Pancreas (tissue), 10 donors: ENCODE data around the gene COPZ2. TPM values are rescaled to one million over a fixed set of nuclear protein-coding genes. Genes with fewer than 3 reads are reported as not detected.

Experiments used
- ATAC-seq, 4 donors: fragments of 200-7000 bp; cut with Tn5 transposase; one replicate each; pipeline versions ENCODE4 v1.8.0 to v1.9.1; 2020; ENCODE audit warnings: mild to moderate bottlenecking in 4 of 4, moderate library complexity in 4 of 4
- DNase-seq, 6 donors: peaks; one replicate each; pipeline ENCODE4 v3.0.0-alpha.2; 2020
- FAIRE-seq: peaks from 2 replicates; lab custom pipeline; 2012; peaks lifted over from hg19 to GRCh38; lab: Jason Lieb, UNC
- H3K27ac ChIP-seq, 4 donors: fragments of 200-600 bp; sonication (generic); 1 replicate in 3 of 4; 2 replicates in 1 of 4; pipeline versions ENCODE4 v1.5.0 to v1.8.0; 2020
- H3K27me3 ChIP-seq, 4 donors: fragments of 200-600 bp; one replicate each; pipeline ENCODE4 v1.8.0; 2021
- H3K36me3 ChIP-seq, 3 donors: fragments of 200-600 bp; sonication (generic) in 1 of 3; one replicate each; pipeline versions ENCODE4 v1.5.0 to v1.8.0; 2020 to 2021
- H3K4me1 ChIP-seq, 3 donors: fragments of 200-600 bp; one replicate each; pipeline ENCODE4 v1.8.0; 2021
- H3K4me3 ChIP-seq, 4 donors: fragments of 200-600 bp; sonication (generic) in 2 of 4; one replicate each; pipeline versions ENCODE4 v1.5.0 to v1.8.0; 2020 to 2021
- H3K9me3 ChIP-seq, 4 donors: fragments of 200-600 bp; one replicate each; pipeline ENCODE4 v1.8.0; 2021
- CTCF ChIP-seq, 4 donors: fragments of 200-600 bp; sonication (generic) in 3 of 4; IDR thresholded peaks; one replicate each; pipeline versions ENCODE4 v1.5.0 to v1.8.0; 2021; ENCODE audit warnings: antibody characterized with exemption in 4 of 4
- WGBS, 2 donors: extraction: QIAGEN DNeasy Blood & Tissue Kit; methylation state at CpG; one replicate each; pipeline ENCODE4 v1.1.7; 2013; 5-methylcytosine and 5-hydroxymethylcytosine counted together
- intact Hi-C, 3 donors: fragments of 100-400 bp; cut with DNase I; formaldehyde crosslinking; loops; one replicate each; pipeline versions ENCODE4 v1.11.1 to v1.14.2; 2022
- polyA plus RNA-seq, 2 donors: library from polyadenylated mRNA; stranded (reverse); fragments of 200-250 nt; gene quantifications; one replicate each; pipeline ENCODE4 v1.2.3, GENCODE V29; 2013
- total RNA-seq, 6 donors: library from RNA; stranded (reverse); fragmentation: NEBNext Ultra II Directional in 4 of 6; extraction: Animal tissue kit (Norgen Biotek cat#: 25700) in 4 of 6; gene quantifications; one replicate each; pipeline versions ENCODE4 v1.2.1 to v1.2.4, GENCODE V29; 2021 to 2023
- donor health status: healthy with polysubstance abuse.
- donor health status: DM: no; HTN: no; CAD: no; lungs with moderate emphysema.
- donor health status: DM: no; HTN: no; CAD: no.
- donor health status: control.
- donor health status: control.
- donor health status: Bipolar disorder and iron deficiency.
- donor health status: DM: yes; HTN: yes; CAD: no.
- donor health status: DM: no; HTN: no; CAD: no.
- donor health status: DM: no; HTN: no; CAD: no.
- donor health status: DM: yes; HTN: yes; CAD: no.

Gene COPZ2
- total and polyA plus RNA-seq, 8 donors = 6.3 to 10.8 (median 9.3) TPM

GRCh38 chr17:48011405-48012150 lies 26.0 kb downstream of the COPZ2 start:
- intact Hi-C loops = loop anchor here in 1 of 3 donors (10.0 kb wide), 1 partner anchor 167 kb away; the partner anchor contains the start of gene SCRN2
- 12 to 14% methylated on average over 23 of the region's 23 CpGs for WGBS, 2 donors
- TF ChIP-seq CTCF (IDR thresholded peaks at IDR 0.05) = no peak
- FAIRE-seq = no peak
- peaks cover 0 to 5% (median 0%) of the 10 kb centered on the region in 3 donors for H3K4me1 ChIP-seq
- no peak overlapping the region for H3K27ac ChIP-seq
- no peak for DNase-seq
- H3K36me3 ChIP-seq = no peaks in the 10 kb centered on the region
- H3K9me3 ChIP-seq = no peaks in the 10 kb centered on the region
- peak in 3 of 4 donors; percentile 65 to 73 (median 70) for ATAC-seq
- H3K27me3 ChIP-seq = no peaks in the 10 kb centered on the region
- H3K4me3 ChIP-seq = peak overlapping the region in 1 of 4 donors; percentile 38

GRCh38 chr17:48010193-48010592 lies 27.4 kb downstream of the COPZ2 start:
- Histone ChIP-seq H3K27me3 (no peaks in the 10 kb centered on the region), H3K27ac (no peak overlapping the region), H3K36me3 (no peaks in the 10 kb centered on the region), H3K4me3 (no peak overlapping the region), H3K9me3 (no peaks in the 10 kb centered on the region), H3K4me1 (peaks cover 0 to 5% (median 0%) of the 10 kb centered on the region in 3 donors)
- intact Hi-C loops = loop anchor here in 1 of 3 donors (10.0 kb wide), 1 partner anchor 165 kb away; the partner anchor contains the start of gene SCRN2
- DNase-seq (no peak), ATAC-seq (no peak), FAIRE-seq (no peak)
- TF ChIP-seq CTCF (IDR thresholded peaks at IDR 0.05) = no peak
- 66 to 79% methylated on average over 3 of the region's 3 CpGs for WGBS, 2 donors

- no peak for FAIRE-seq
- Histone ChIP-seq H3K27me3 (no peaks in the 10 kb centered on the region), H3K27ac (no peak overlapping the region), H3K9me3 (no peaks in the 10 kb centered on the region), H3K4me3 (no peak overlapping the region), H3K36me3 (no peaks in the 10 kb centered on the region), H3K4me1 (peaks cover 0 to 13% (median 0%) of the 10 kb centered on the region in 3 donors)
- TF ChIP-seq CTCF (IDR thresholded peaks at IDR 0.05) = no peak
- no peak for ATAC-seq
- WGBS, 2 donors = 86 to 87% methylated on average over 12 of the region's 12 CpGs
- no peak for DNase-seq
- intact Hi-C loops = no loop called here
These were observed 30.5 kb downstream of the COPZ2 start for GRCh38 chr17:48006936-48007709.

GRCh38 chr17:48004983-48005382 lies 32.6 kb downstream of the COPZ2 start:
- Histone ChIP-seq H3K4me3 (no peak overlapping the region), H3K27me3 (no peaks in the 10 kb centered on the region), H3K36me3 (no peaks in the 10 kb centered on the region), H3K9me3 (no peaks in the 10 kb centered on the region), H3K27ac (no peak overlapping the region), H3K4me1 (peaks cover 0 to 9% (median 0%) of the 10 kb centered on the region in 3 donors)
- FAIRE-seq (no peak), DNase-seq (no peak), ATAC-seq (no peak)
- intact Hi-C loops = no loop called here
- no peak for TF ChIP-seq CTCF (IDR thresholded peaks at IDR 0.05)
- 48 to 76% methylated on average over 2 to 3 of the region's 3 CpGs for WGBS, 2 donors
